Activated naive CD4-positive, alpha-beta T cell treated with anti-CD3 and anti-CD28 coated beads, Interleukin-2, amount 10 ng/mL, durations not matched to agents 7 days and 5 days (primary cell): ENCODE data around the gene NUP85.
"Not testable (repeated sequence)": the region's sequence is repeated elsewhere in the genome, so short reads cannot be mapped to it uniquely, and the experiment has no call there.

Source experiments
- CTCF ChIA-PET: fragments of 350-600 bp; sonication (Branson Sonifier 250); formaldehyde crosslinking; loops from one replicate; lab custom pipeline; 2021; ENCODE audit warnings: antibody characterized with exemption; lab: Charles Lee
- DNase-seq: peaks from one replicate; pipeline ENCODE4 v3.0.0-alpha.2; 2020
- H3K27ac Mint-ChIP-seq: one replicate; pipeline ENCODE4 v1.8.0; 2021; ENCODE audit warnings: mild to moderate bottlenecking, moderate library complexity, mixed read lengths
- H3K27me3 Mint-ChIP-seq: one replicate; pipeline ENCODE4 v1.8.0; 2021; ENCODE audit warnings: mild to moderate bottlenecking, mixed read lengths
- H3K36me3 Mint-ChIP-seq: one replicate; pipeline ENCODE4 v1.8.0; 2021; ENCODE audit warnings: mixed read lengths
- H3K4me1 Mint-ChIP-seq: one replicate; pipeline ENCODE4 v1.8.0; 2021; ENCODE audit warnings: mixed read lengths
- H3K4me3 Mint-ChIP-seq: one replicate; pipeline ENCODE4 v1.8.0; 2021; ENCODE audit warnings: mild to moderate bottlenecking, moderate library complexity, mixed read lengths
- H3K9me3 Mint-ChIP-seq: one replicate; pipeline ENCODE4 v1.8.0; 2021; ENCODE audit warnings: mixed read lengths

The NUP85 gene

GRCh38 chr17:75257228-75257627 lies 51.7 kb downstream of the NUP85 start:
- DNase-seq, CTCF ChIA-PET, H3K9me3 Mint-ChIP-seq, H3K4me3 Mint-ChIP-seq, H3K27me3 Mint-ChIP-seq, H3K27ac Mint-ChIP-seq: not testable (repeated sequence)
- Mint-ChIP-seq H3K4me1 (peaks cover 57% of the 10 kb centered on the region), H3K36me3 (peaks cover 11% of the 10 kb centered on the region)

GRCh38 chr17:75260641-75261335 lies 55.3 kb downstream of the NUP85 start:
- H3K27ac Mint-ChIP-seq = peak overlapping the region; percentile 99
- peaks cover 17% of the 10 kb centered on the region for H3K36me3 Mint-ChIP-seq

GRCh38 chr17:75261336-75262111 lies 56.0 kb downstream of the NUP85 start, which contains the start of the genes GGA3 and MRPS7:
GGA3 (minus strand) TSS chr17:75261606; CDS start chr17:75261587, 19 bp downstream.
MRPS7 (plus strand) TSS chr17:75261879; CDS start chr17:75261901, 22 bp downstream.
- peak within 1 kb of the TSS; percentile 97 for H3K4me3 Mint-ChIP-seq
- peak within 1 kb of the TSS; percentile 99 for H3K27ac Mint-ChIP-seq
- peaks cover 58% of the 10 kb centered on the region for H3K4me1 Mint-ChIP-seq
- H3K36me3 Mint-ChIP-seq = peaks cover 17% of the 10 kb centered on the region
- H3K27me3 Mint-ChIP-seq = no peaks in the 10 kb centered on the region
- CTCF ChIA-PET = interaction anchor here (0.9 to 3.6 kb wide), 7 partner anchors 9 to 147 kb away, joined by 3 to 25 read pairs (median 6); partner anchors contain the start of genes MIF4GD, NT5C and SLC25A19
- H3K9me3 Mint-ChIP-seq = no peaks in the 10 kb centered on the region
- peak; percentile 97 for DNase-seq

More at GRCh38 chr17:75260641-75261335, 55.3 kb downstream of the NUP85 start:
- no peaks in the 10 kb centered on the region for H3K9me3 Mint-ChIP-seq
- CTCF ChIA-PET = interaction anchor here (0.8 to 3.6 kb wide), 8 partner anchors 9 to 300 kb away, joined by 3 to 25 read pairs (median 4); partner anchors contain the start of genes MIF4GD, NT5C and SLC25A19
- peak overlapping the region; percentile 97 for H3K4me3 Mint-ChIP-seq
- no peaks in the 10 kb centered on the region for H3K27me3 Mint-ChIP-seq
- DNase-seq = no peak
- H3K4me1 Mint-ChIP-seq = peaks cover 61% of the 10 kb centered on the region

DNA sequence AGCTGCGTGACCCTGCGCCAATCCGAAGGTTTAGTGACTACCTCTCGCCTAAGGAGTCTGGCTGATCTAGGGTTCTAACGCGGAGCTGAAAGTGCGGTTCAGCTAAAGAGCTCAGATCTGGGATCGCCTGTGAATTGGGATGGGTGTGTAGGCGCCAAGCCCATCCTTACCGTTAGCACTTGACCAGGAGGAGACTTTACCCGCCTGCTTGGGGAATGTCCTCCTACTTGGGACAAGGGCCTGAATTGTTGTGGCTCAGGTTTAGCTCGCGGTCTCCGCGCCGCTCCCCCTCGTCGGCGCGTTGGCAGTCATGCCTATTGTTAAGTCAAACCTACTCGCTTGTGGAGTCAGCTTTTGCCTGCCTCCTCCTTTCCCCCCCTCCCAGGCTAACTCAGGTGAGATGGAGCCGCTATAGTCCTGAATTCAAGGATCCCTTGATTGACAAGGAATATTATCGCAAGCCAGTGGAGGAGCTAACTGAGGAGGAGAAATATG lies 56.7 kb downstream of the NUP85 start:
- peaks cover 55% of the 10 kb centered on the region for H3K4me1 Mint-ChIP-seq
- H3K36me3 Mint-ChIP-seq = peaks cover 21% of the 10 kb centered on the region
- no peaks in the 10 kb centered on the region for H3K9me3 Mint-ChIP-seq

DNA sequence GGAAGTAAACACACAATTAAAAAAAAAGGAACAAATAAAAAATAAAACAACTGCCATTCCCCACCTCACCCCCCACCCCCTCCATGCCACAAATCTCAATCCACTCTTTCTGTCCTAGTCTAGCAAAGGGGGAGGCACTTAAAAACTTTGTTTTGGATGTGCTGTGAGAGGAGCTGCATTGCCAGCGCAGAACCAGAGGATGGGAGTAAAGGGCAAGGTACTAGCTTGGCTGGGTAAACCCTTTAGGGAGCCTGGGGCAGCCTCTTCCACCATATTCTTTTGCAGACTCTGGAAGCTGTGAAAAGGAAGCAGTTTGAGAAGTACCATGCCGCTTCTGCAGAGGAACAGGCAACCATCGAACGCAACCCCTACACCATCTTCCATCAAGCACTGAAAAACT lies 57.6 kb downstream of the NUP85 start:
- DNase-seq = no peak
- peak overlapping the region; percentile 97 for H3K4me3 Mint-ChIP-seq
- CTCF ChIA-PET = interaction anchor here (0.7 to 3.6 kb wide), 8 partner anchors 8 to 194 kb away, joined by 3 to 25 read pairs (median 3); partner anchors contain the start of gene MIF4GD
- H3K4me1 Mint-ChIP-seq = peaks cover 50% of the 10 kb centered on the region
- no peaks in the 10 kb centered on the region for H3K27me3 Mint-ChIP-seq
- peak overlapping the region; percentile 99 for H3K27ac Mint-ChIP-seq
- peaks cover 21% of the 10 kb centered on the region for H3K36me3 Mint-ChIP-seq
- H3K9me3 Mint-ChIP-seq = no peaks in the 10 kb centered on the region

More for the DNA sequence above, 56.7 kb downstream of the NUP85 start:
- H3K4me3 Mint-ChIP-seq = peak overlapping the region; percentile 97
- CTCF ChIA-PET = interaction anchor here (0.5 to 3.6 kb wide), 5 partner anchors 9 to 525 kb away, joined by 3 to 25 read pairs (median 6); partner anchors contain the start of gene MIF4GD
- peak overlapping the region; percentile 99 for H3K27ac Mint-ChIP-seq
- H3K27me3 Mint-ChIP-seq = no peaks in the 10 kb centered on the region
- no peak for DNase-seq

DNA sequence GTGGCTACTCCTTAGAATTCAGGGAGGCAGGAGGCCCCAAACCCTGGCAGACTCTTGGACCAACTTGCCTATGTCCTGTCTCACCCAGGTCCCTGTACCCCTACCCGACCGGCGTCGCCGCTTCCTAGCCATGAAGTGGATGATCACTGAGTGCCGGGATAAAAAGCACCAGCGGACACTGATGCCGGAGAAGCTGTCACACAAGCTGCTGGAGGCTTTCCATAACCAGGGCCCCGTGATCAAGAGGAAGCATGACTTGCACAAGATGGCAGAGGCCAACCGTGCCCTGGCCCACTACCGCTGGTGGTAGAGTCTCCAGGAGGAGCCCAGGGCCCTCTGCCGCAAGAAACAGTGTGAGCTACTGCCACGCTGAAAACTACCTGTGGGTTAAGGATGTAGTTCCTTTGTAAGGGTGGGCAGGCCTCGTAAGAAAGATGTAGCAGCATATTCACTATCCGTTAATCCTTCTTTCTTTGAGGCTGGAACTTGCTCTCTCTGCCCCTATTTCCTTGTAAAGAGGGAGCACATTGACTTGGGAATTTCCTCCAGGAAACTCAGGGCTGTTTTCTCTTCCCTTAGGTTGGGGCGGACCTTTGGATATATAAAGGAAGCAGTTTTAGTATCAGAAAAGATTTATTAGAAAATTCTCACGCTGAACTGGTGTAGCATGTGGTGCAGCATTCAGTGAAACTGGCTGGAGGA lies 60.3 kb downstream of the NUP85 start:
- Mint-ChIP-seq H3K9me3 (no peaks in the 10 kb centered on the region), H3K36me3 (peaks cover 17% of the 10 kb centered on the region), H3K4me3 (no peak overlapping the region), H3K27ac (no peak overlapping the region), H3K27me3 (no peaks in the 10 kb centered on the region), H3K4me1 (peaks cover 44% of the 10 kb centered on the region)
- CTCF ChIA-PET = no interaction called here
- no peak for DNase-seq

- CTCF ChIA-PET = no interaction called here
- peaks cover 15% of the 10 kb centered on the region for H3K36me3 Mint-ChIP-seq
- H3K9me3 Mint-ChIP-seq = no peaks in the 10 kb centered on the region
- no peaks in the 10 kb centered on the region for H3K27me3 Mint-ChIP-seq
- no peak overlapping the region for H3K27ac Mint-ChIP-seq
- no peak overlapping the region for H3K4me3 Mint-ChIP-seq
- DNase-seq = no peak
- peaks cover 41% of the 10 kb centered on the region for H3K4me1 Mint-ChIP-seq
Measured at GRCh38 chr17:75266316-75267152, 61.1 kb downstream of the NUP85 start.

DNA sequence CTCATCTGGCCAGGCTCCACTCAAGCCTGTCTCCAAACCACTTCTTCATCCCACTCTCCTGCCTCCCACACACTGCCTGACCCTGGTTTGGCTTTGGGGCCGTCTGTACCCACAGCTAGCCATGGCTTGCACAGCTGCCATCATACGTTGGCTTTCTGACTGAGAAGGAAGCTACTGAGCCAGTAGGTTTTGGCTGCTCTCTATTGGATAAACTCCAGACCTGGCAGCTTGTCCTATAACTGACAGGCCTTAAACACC lies 61.6 kb downstream of the NUP85 start:
- Mint-ChIP-seq H3K9me3 (no peaks in the 10 kb centered on the region), H3K27ac (no peak overlapping the region), H3K36me3 (peaks cover 16% of the 10 kb centered on the region), H3K4me1 (peaks cover 40% of the 10 kb centered on the region), H3K4me3 (no peak overlapping the region), H3K27me3 (no peaks in the 10 kb centered on the region)
- DNase-seq = no peak
- CTCF ChIA-PET = no interaction called here

DNA sequence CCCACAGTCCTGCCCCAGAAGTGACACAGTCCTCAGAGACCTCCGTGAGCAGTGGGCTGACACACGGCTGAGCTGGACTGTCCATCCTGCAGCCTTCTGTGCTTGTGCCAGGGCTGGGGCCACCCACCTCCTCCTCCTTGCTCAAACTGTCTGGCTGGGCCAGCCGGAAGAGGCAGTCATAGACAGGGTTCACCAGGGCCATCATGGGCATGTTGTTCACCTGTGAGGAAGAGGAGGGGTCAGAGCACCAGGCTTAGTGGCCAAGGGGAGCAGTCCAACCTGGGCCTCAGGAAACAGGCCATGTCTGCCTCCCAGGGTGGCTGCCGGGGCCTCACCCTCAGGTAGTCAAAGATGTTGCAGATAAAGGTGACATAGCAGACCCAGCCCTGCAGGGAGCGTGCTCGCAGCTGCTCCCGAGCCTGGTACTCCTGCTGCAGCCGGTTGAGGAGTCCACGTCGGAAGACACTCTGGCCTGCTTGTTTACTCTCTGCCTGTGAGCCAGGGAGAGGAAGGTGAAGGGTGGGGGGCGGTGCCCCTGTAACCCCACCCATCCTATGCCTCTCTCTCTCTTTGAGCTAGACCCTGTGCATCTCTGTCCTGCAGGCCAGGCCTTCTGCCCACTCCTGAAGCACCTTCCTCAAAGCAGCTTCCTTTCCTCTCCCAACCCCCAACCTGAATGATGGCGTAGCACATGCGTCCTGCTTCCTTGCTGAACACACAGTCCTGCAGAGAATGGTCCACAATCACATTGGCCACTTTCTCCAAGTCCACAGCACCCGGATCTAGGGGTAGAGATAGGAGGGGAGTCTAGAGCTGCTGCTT lies 62.1 kb downstream of the NUP85 start:
- Mint-ChIP-seq H3K9me3 (no peaks in the 10 kb centered on the region), H3K4me3 (no peak overlapping the region), H3K27ac (no peak overlapping the region), H3K4me1 (peaks cover 39% of the 10 kb centered on the region), H3K36me3 (peaks cover 13% of the 10 kb centered on the region), H3K27me3 (no peaks in the 10 kb centered on the region)
- CTCF ChIA-PET = interaction anchor here (0.5 kb wide), 1 partner anchor 96 kb away, joined by 3 read pairs; no protein-coding TSS in a partner anchor
- DNase-seq = no peak

- H3K4me1 Mint-ChIP-seq = peaks cover 42% of the 10 kb centered on the region
Measured at GRCh38 chr17:75269844-75270217, 64.4 kb downstream of the NUP85 start.

DNA sequence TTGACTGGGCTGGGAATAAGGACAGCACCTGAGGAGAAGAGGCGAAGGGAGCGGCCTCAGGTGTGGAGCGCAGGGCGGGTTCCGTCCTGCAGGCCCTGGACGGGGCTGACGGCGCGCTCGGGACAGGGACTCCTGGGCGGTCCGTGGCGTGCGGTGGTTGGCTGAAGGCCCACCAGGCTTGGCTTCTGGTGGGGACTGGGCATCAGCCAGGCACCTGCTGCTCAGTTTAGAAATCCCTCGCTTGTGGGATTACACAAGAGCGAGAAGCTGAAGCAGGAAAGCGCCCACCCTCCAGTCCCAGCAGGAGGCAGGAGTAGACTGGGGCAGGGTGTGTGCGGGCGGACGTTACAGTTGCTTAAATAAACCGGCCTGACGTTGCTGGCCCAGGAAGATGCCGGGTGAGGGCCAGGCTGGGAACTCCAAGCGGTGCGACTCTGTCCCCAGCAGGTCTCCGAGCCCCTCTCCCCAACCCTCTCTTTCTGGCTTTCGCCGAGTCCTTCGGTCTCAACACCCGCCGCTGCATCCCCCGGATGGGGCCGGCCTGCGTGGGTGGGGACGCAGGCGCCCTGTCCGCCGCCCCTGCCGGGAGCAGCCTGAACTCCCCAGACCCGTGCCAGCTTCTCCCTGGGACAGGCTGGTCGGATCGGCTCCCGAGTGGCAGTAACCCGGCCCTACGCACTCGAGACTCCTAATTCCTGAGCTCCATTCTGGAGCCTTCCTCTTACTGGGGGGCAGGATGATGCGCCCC lies 64.9 kb downstream of the NUP85 start:
- Mint-ChIP-seq H3K27ac (peak overlapping the region; percentile 86), H3K4me1 (peaks cover 42% of the 10 kb centered on the region), H3K4me3 (peak overlapping the region; percentile 83), H3K9me3 (no peaks in the 10 kb centered on the region), H3K27me3 (no peaks in the 10 kb centered on the region), H3K36me3 (peaks cover 19% of the 10 kb centered on the region)
- DNase-seq = peak; percentile 65
- CTCF ChIA-PET = interaction anchor here (0.7 to 2.3 kb wide), 27 partner anchors 8 to 156 kb away, joined by 3 to 22 read pairs (median 5); partner anchors contain the start of genes GGA3, GRB2, MRPS7 and NUP85

More at GRCh38 chr17:75269844-75270217, 64.4 kb downstream of the NUP85 start:
- CTCF ChIA-PET = interaction anchor here (0.6 to 2.3 kb wide), 13 partner anchors 7 to 144 kb away, joined by 3 to 22 read pairs (median 5); partner anchors contain the start of genes GGA3, MRPS7, NUP85 and SLC25A19
- Mint-ChIP-seq H3K27me3 (no peaks in the 10 kb centered on the region), H3K4me3 (peak overlapping the region; percentile 83), H3K36me3 (peaks cover 17% of the 10 kb centered on the region), H3K27ac (peak overlapping the region; percentile 86), H3K9me3 (no peaks in the 10 kb centered on the region)
- DNase-seq = no peak

- Mint-ChIP-seq H3K4me3 (peak within 1 kb of the TSS; percentile 83), H3K27ac (peak within 1 kb of the TSS; percentile 86), H3K27me3 (no peaks in the 10 kb centered on the region), H3K9me3 (no peaks in the 10 kb centered on the region), H3K4me1 (peaks cover 42% of the 10 kb centered on the region), H3K36me3 (peaks cover 21% of the 10 kb centered on the region)
- no peak for DNase-seq
- CTCF ChIA-PET = interaction anchor here (0.7 to 2.3 kb wide), 26 partner anchors 9 to 156 kb away, joined by 3 to 22 read pairs (median 4); partner anchors contain the start of genes GGA3, GRB2, MRPS7 and NUP85
Measured at GRCh38 chr17:75270966-75271232, 65.4 kb downstream of the NUP85 start, which contains the start of gene MIF4GD. MIF4GD (minus strand) TSS chr17:75271231; CDS start chr17:75270195, 1,036 bp downstream.
